Activated CD8-positive, alpha-beta memory T cell treated with anti-CD3 and anti-CD28 coated beads for 48 hours (primary cell): Measurements from ENCODE around the gene OR4B1.
"Not testable (repeated sequence)": the region's sequence is repeated elsewhere in the genome, so short reads cannot be mapped to it uniquely, and the experiment has no call there.

Source experiments
- DNase-seq, 3 experiments: peaks; one replicate each; pipeline ENCODE4 v3.0.0-alpha.2; 2020; ENCODE audit warnings: low read depth in 2 of 3, low spot score in 2 of 3

OR4B1 gene, protein sequence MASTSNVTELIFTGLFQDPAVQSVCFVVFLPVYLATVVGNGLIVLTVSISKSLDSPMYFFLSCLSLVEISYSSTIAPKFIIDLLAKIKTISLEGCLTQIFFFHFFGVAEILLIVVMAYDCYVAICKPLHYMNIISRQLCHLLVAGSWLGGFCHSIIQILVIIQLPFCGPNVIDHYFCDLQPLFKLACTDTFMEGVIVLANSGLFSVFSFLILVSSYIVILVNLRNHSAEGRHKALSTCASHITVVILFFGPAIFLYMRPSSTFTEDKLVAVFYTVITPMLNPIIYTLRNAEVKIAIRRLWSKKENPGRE

DNA sequence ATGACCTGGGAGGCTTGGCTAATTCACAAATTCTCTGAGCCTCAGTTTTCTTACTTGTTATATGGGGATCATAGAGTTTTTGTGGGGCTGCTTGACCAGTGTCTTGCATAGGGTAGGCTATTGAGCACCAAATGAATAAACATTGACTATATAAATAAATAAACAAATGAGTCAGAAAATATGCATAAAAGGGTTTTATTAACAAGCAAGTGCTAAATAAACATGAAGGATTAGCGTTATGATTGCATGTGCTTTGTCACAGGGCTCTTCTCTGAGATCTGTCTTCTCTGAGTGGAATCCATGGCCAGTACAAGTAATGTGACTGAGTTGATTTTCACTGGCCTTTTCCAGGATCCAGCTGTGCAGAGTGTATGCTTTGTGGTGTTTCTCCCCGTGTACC is at the start of gene OR4B1:
Gene OR4B1, plus strand, starts transcription at position 301 of the 400 bp plus-strand sequence. Its CDS starts 0 bp downstream, at position 301.
- DNase-seq = no peak

DNA sequence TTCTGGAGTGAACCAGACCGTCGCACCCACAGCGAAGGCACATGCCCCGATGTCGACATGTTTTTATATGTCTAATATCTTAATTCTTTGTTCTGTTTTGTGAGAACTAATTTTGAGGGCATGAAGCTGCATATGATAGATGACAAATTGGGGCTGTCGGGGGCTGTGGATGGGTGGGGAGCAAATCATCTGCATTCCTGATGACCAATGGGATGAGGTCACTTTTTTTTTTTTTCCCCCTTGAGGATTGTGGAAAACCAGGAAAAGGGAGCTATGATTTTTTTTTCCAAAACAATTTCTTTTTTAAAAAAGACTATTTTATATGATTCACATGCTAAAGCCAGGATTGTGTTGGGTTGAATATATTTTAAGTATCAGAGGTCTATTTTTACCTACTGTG is 49.2 kb upstream of the OR4B1 start:
- no peak for DNase-seq

DNA sequence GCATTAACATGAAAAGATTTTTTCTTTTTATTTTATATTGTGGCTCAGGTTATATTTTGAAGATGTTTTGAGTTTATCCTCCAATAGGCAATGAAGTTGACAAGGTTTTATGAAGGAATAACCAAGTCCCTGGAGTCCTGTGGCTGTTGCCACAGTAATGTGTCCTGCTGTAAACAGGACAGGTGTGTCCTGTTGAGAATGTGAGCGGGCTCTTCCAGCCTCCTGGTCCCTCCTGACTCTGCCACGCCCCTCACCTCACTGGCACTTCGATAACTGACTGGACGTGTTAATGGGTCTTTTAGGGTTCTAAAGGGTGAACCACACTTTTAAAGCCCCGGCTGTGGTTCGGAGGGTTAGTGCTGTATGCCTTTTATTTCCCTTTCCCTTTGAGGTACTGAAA is 47.8 kb upstream of the OR4B1 start:
- DNase-seq = no peak

DNA sequence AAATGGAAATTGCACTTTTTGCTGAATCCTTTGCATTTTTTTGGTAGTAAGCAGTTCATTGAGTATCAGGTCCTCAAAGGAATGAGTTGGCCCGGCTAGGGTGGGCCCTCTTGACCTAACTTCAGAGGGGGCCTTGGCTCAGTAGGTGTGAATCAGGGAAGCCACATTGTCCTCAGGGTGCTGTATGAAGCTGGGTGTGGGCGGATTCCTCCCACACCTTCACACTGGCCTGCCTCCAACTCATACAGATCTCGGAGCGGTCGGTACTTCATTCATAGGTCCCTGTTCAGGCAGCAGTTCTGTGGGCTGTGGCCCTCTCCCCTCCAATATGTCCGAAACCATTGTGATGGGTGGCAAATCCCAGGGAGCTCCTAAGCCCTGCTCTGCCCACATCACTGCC is 47.4 kb upstream of the OR4B1 start:
- no peak for DNase-seq

DNA sequence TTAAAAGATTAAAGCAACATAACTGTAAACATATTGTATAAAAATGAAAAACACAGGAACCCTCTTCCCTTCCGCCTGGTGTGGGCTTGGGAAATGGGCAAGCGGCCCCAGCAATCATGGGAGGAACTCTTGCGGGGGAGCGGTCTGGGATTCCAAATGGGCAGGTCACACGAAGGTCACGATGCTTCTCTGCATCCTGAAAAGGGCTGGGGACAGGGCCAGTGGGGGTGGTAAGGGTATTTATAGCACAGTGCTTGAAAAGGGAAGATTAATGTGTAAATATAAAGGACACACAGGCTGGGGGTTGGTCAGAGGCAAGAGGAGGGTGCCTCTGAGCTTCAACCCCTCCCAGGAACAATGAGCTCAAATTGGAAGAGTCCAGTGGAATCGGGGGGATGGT is 46.9 kb upstream of the OR4B1 start:
- no peak for DNase-seq

DNA sequence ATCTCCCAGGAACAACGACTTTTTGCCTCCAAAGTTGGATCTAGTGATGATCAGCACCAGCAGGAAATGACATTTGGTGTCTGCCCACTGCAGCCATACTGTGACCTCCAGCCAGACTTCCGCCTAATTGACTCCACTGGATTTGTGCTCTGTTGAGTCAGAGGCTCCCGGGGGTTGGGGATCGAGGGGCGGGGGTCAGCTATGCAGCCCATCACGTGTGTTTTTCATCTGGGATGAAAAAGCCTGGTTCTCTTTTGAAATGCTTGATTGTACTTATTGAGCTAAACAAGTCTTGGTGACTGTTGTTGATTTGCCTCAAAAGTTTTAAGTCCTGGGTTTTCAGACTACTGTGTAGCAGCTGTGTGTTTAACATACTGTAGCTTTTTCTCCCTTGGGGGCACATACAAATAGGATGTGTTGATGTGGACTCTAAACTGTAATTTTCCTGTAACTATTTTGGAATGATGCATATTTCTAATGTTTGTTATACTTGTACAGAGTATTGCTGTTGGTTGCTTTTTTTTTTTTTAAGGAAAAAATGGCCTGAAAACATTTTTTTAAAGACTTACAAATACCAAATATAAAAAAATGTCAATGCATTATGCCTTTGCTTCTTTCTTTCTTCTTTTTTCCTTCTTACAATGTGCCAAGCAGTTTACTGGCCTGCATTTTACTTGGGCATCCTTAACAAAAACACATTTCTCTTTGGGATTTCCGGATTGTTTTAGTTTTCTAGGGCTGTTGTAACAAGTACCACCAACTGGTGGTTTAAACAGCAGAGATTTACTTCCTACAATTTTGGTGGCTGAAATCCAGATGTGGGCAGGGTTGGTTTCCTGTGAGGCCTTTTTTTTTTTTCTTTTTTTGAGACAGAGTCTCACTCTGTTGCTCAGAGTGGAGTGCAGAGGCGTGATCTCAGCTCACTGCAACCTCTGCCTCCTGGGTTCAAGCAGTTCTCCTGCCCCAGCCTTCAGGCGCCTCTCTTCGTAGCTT is 46.1 kb upstream of the OR4B1 start:
- no peak for DNase-seq

DNA sequence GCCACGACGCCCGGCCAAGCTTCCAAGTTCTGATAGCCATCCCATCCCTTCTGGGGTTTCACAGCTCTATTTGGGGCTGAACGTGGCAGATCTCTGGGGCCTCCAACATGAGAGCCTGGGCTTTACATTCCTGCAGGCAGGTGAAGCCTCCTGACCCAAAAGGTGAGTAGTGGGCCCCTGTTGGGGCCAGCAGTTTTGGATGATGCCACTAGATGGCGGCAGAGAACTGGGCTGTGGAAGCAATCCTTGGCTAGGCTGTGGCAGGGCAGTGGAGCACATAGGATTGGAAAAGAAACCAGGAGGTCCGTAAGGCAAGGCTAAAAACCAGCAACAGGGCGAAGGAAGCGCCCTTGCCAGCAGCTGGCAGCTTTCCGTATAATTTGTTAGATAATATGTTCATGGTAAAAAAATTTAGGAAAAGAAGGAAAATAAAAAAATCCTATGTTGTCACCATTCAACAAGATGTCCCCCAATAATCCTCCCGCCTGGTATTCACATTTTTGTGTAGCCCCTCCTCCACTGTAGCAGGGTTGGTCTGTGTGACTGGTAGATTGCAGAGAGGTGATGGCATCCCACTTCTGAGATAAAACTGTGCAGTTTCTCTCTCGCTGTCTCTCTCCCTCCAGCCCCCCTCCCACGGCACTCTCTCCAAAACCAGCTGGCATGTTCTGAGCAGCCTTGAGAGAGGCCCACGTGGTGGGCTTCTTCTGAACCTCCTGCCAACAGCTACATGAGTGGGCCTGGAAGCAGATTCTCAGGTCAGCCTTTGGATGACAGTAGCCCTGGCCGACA is 43.6 kb upstream of the OR4B1 start:
- peak; percentile 10 to 51 (median 46) for DNase-seq

DNA sequence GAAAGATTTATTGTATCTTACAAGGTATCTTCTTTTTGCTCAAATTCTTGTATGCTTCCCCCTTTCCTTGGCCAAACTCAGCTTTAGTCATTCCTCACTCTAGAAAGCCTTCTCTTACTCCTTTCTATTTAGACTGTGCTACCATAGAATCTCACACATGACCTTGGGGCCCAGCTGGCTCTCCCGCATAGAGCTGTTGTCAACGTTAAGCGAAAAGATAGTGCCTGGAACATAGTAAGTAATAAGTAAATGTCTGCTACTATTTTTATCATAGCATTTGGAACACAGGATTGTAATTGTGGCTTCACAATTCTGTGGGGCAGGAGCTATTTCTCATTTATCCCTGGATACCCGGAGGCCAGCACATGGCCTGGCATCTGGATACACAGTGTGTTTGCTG is 38.9 kb upstream of the OR4B1 start:
- DNase-seq = no peak

DNA sequence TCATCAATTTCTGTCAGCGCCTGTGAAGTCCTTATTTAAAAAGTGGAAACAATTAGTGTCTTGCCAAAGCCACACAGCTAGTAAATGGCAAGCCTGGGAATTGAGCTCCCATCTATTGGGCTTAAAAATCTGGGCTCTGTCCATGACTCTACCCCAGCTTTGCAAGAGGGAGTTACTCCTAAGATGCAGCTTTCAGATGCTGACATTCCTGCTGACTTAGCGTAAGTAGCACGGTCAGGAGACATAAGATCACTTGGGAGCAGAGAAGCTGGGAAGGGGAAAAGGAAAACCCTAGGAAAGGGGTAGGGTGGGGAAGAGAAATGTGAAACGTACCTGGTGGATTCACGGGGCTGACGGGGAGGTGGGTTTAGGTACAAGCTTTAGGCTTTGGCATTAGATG is 36.0 kb upstream of the OR4B1 start:
- DNase-seq = no peak

DNA sequence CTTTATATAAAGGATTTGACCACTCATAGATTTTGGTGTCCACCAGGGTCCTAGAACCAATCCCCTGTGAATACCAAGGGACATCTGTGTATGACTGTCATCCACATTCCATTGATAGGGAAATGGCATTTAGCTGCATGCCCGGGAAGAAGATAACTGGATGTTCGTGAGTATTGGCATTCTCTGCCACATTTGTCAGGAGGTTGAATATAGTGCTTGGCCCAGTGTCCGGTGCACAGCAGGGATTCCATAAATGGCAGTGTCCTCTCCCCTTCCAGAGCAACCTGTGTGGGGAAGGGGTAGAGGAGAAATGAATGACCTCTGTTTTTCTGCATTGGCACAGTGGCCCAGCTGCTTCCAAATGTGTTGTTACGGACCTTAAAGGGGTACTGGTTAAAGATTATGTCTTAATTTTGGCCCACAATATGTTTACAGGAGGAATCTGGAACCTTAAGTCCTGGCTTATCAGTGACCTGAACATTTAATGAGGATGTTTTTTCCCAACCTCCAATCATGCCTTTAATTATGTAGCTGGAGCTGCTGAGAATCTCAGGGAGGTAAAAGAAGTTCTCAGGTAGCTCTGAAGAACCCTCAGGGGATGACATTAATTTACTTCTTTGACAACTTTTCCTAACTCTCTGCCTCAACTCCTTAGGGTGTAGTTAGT is 33.6 kb upstream of the OR4B1 start:
- no peak for DNase-seq

DNA sequence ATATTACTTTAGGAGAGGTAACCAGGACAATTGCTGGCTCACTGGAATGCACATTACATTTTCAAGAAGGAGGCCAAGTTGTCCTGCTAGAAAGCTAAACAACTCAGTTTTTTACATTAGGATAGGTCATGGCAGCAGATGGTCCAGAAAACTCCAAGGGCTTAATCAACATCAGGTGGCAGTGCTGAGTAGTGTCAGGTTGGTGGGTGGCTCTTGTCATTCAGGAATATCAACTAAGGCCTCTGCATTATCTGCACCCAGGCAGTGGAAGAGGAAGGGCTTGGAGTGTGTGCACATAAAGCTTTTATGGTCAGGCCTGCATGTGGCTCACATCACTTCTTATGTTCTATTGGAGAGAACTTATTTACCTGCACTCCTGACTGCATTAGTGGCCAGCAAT is 32.2 kb upstream of the OR4B1 start:
- DNase-seq = no peak

DNA sequence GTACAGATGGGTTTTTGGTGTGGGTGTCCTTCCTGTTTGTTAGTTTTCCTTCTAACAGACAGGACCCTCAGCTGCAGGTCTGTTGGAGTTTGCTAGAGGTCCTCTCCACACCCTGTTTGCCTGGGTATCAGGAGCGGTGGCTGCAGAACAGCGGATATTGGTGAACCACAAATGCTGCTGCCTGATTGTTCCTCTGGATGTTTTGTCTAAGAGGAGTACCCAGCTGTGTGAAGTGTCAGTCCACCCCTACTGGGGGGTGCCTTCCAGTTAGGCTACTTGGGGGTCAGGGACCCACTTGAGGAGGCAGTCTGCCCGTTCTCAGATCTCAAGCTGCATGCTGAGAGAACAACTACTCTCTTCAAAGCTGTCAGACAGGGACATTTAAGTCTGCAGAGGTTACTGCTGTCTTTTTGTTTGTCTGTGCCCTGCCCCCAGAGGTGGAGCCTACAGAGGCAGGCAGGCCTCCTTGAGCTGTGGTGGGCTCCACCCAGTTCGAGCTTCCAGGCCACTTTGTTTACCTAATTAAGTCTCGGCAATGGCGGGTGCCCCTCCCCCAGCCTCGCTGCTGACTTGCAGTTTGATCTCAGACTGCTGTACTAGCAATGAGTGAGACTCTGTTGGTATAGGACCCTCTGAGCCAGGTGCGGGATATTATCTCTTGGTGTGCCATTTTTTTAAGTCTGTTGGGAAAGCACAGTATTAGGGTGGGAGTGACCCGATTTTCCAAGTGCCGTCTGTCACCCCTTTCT is 25.5 kb upstream of the OR4B1 start:
- not testable (repeated sequence) for DNase-seq

DNA sequence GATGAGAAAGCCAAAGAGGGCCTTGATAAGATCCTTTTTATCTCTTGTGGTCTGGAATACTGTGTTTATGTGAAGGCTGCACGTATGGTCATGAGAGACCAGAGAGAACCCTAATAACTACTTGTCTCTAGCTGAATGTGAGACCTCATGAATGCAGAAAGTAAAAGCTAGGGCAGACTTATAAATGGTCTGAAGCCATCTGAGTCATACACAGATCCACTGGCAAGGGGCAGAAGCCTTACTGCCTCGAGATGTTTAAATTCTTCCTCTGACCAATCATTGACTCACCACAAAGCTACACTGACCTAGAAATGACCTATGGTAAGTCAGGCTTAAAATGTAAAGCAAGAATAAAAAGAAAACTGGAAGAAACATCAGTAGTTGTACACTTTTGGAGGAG is 22.7 kb upstream of the OR4B1 start:
- DNase-seq = no peak

DNA sequence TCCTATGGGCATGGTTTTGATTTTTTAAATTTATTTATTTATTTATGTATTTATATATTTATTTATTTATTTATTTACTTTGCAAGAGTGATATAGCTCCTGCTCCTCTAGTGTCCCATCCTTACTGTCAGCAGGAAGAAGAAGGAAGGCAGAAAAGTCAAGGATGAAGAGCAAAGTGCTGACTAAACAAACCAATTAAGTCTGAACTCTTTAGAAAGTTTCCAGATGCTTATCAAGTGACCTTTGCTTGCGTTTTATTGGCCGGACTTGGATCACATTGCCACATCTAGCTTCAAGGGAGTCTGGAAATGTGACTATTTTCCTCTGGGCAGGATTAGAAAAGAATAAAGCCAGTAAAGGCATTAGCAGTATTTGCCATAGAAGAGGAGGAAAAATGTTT is 8.7 kb upstream of the OR4B1 start:
- no peak for DNase-seq

DNA sequence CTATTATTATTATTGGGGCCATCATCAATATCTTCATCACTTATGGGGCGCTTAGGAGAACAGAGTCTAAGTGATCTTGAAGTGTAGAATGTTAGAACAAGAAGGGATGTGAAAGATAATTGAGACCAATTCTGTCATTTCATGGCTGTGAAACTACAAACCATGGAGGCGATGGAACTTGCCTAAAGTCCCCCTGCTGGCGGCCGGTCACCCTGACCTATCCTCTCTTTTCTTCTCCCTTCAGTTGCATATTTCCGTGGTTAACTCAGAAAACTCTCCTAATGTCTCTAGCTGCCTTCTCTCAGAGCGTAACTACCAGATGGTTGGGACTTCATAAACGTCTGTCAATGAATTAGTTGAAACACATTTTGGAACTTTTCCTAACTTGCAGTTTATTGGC is 6.6 kb upstream of the OR4B1 start:
- no peak for DNase-seq

DNA sequence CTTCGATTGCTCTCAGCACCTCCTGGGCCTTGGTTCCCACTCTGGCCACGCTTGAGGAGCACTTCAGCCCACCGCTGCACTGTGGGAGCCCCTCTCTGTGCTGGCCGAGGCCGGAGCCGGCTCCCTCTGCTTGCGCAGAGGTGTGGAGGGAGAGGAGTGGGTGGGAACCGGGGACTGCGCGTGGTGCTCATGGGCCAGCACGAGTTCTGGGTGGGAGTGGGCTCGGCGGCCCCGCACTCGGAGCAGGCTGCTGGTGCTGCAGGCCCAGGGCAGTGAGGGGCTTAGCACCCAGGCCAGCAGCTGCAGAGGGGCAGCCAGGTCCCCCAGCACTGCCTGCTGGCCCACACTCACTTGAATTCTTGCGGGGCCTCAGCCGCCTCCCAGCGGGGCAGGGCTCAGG is 12.2 kb downstream of the OR4B1 start:
- no peak for DNase-seq

DNA sequence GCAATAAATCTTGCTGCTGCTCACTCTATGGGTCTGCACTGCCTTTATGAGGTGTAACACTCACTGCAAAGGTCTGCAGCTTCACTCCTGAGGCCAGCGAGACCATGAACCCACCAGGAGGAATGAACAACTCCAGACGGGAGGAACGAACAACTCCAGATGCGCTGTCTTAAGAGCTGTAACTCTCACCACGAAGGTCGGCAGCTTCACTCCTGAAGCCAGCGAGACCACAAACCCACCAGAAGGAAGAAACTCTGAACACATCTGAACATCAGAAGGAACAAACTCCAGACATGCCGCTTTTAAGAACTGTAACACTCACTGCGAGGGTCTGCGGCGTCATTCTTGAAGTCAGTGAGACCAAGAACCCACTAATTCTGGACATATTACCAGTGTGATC is 13.4 kb downstream of the OR4B1 start:
- not testable (repeated sequence) for DNase-seq

DNA sequence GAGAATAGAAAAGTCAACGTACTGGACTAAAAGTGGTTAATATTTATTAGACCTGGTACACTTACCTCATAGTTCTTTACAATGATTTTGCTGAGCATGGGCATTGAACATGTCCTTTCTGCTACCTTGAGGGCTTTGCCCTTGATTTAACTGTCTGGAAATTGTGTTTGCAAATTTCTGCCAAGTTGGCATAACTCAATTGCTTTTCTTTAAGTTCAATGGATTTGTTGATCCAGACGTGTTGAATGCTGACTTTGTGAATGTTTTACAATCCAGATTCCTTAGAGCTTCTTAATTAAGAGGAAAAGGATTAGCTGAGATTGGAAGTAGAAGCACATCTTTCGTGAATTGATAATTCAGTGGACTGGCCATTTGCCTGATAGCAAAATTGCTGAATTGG is 21.1 kb downstream of the OR4B1 start:
- no peak for DNase-seq

DNA sequence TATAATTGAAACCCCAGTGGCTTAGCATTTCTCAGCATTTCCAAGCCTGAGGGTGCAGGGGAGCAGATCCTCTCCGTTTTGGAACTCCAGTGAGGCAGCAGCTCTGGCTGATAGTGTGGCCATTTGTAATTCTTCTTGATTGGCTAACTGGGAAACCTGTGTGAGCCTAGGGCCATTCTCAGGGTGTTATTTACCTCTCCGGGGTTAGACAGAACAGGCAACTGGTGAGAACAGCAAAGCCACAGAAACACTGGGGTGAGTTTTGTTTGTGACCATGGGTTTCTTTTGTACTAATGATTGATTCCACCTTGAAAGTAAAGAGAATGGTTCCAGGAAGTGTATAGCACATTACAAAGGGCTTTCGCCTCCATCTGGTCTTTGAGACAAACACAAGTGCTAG is 25.9 kb downstream of the OR4B1 start:
- no peak for DNase-seq

DNA sequence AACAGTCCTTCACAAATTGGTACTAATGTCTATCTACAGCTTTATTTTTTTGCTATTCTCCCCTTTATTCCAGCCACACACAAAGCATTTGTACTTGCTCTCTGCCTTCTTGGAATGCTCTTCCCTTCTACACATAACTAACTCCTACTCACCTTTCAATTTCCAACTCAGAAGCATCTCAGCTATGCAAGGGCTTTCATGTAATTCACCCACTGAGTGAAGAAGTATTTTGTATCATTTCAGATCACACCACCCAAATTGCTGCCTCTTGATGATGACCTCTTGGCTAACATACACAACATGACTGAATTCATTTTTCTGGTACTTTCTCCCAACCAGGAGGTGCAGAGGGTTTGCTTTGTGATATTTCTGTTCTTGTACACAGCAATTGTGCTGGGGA is 28.2 kb downstream of the OR4B1 start, which contains the start of gene OR4X2:
Gene OR4X2, plus strand, starts transcription at position 301 of the 400 bp plus-strand sequence. Its CDS starts 0 bp downstream, at position 301.
- no peak for DNase-seq
